Measurements from ENCODE around the gene SYNGR1. TPM values are rescaled to one million over a fixed set of nuclear protein-coding genes. Genes with fewer than 3 reads are reported as not detected.
A peak's percentile ranks its signal among the peaks of the same experiment; 100 is the strongest.

SYNGR1 gene
- total RNA-seq, 1 experiment from 2014 or later = 17.8 TPM

DNA sequence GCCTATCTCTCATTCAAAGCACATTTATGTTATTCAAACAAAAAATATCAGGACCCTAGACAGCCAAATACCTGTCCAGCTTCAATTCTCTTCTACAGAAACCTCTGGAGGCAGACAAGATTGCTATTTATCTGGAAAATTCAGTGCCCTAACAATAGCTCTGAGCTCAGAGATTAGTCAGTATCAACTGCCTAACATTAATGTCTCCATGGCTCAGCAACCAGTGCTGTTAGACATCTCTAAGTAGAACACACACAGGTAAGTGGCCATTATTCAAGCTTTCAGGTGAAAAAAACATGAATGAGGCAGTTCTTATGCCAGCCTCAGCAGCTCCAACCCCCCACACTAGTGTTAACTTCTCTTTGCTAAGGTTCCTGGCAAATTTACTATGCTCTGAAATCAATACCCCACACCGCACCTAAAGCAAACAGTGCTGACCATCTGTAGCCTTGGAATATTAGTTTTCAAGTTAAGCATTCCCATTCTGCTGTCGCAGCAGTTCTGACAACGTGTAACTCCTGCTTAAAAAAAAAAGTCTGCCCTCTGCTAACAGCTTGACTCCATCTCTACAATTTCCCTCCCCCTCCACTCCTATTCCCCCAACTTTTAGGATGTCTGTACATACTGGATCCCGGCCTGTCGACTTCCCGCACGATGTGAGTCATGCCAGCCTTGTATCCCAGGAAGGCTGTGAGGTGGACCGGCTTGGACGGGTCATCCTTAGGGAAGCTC, 31.9 kb upstream of the SYNGR1 start:
- no peak for ATAC-seq
- H3K9me3 ChIP-seq (ENCODE audit: control insufficient read depth, insufficient read depth, low read depth, low read length) = no peaks in the 10 kb centered on the region
- peak overlapping the region; percentile 98 for H3K27ac ChIP-seq (ENCODE audit: low read length)
- intact Hi-C loops (cut with micrococcal nuclease; ENCODE audit: unreplicated experiment) = no loop called here
- no peak for TF ChIP-seq SIN3A (IDR thresholded peaks at IDR 0.05; ENCODE audit: borderline replicate concordance, insufficient read depth, low read depth, low read length)
- no peak for TF ChIP-seq REST (IDR thresholded peaks at IDR 0.05; ENCODE audit: insufficient read depth in 1 of 2, low read depth in 2 of 2, low read length in 1 of 2)
- TF ChIP-seq POLR2AphosphoS5 (IDR thresholded peaks at IDR 0.05; ENCODE audit: low read depth, low read length) = no peak
- no peak for TF ChIP-seq CTCF (IDR thresholded peaks at IDR 0.05)
- TF ChIP-seq TCF7L2 (IDR thresholded peaks at IDR 0.05; ENCODE audit: low read depth, low read length) = no peak
- no peak for DNase-seq (ENCODE audit: low read depth, low spot score)
- no TSS peak for BruUV-seq (replicated peaks)
- H3K4me3 ChIP-seq (ENCODE audit: low read depth in 2 of 2, low read length in 2 of 2) = peak overlapping the region; percentile 91 to 96
- peaks cover 20% of the 10 kb centered on the region for H3K36me3 ChIP-seq (ENCODE audit: control insufficient read depth, insufficient read depth, low read length)
- in situ Hi-C loops (cut with HindIII; ENCODE audit: low pct_unique_long_range_greater_than_20kb, low sequenced_read_pairs) = no loop called here
- H3K27me3 ChIP-seq (ENCODE audit: control insufficient read depth, insufficient read depth, low read length) = no peaks in the 10 kb centered on the region
- ChIA-PET POLR2A (interaction anchor here (0.7 to 1.2 kb wide), 3 partner anchors 55 to 208 kb away, joined by 3 to 5 read pairs (median 3); partner anchors contain the start of gene PDGFB), CTCF (interaction anchor here (0.7 kb wide), 1 partner anchor 15 kb away, joined by 3 read pairs; no protein-coding TSS in a partner anchor)
- peaks cover 29% of the 10 kb centered on the region for H3K4me1 ChIP-seq (ENCODE audit: control insufficient read depth, insufficient read depth, low read length)

DNA sequence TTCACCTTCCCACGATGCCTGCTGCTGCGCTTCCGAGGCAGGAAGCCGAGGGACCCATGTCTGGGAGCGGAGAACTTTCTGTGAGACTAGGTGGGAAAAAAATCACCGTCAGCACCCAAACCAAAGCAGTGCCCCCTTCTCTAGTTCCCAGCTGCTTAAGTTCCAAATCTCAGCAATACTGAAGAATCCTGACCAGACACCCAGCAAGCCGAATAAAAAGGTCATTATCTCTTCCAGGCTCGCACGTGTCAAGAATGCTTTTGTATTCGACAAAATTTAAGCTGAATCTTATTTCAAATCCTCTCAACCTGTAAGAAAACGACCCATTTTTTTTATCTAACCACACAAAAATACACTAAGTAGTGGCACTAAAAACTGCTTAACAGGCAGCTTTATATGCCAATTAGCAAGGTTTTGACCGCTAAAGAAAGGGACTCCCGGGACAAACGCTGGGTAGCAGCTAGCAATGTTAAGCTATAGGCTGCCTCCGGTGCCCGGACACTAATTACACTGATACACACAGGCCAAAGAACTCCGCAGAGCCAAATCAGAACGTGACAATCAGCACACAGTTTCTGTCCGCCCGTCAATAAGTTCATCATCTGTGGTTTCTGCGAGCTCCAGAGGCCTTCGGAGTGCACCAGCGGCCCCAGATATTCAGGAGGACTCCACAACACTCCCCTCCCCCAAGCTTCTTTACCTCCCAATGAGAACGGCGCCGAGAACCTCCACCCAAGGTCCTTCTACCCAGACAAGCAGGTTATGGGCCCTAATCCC, 31.1 kb upstream of the SYNGR1 start:
- no peak for DNase-seq (ENCODE audit: low read depth, low spot score)
- Histone ChIP-seq H3K27ac (ENCODE audit: low read length) (peak overlapping the region; percentile 98), H3K27me3 (ENCODE audit: control insufficient read depth, insufficient read depth, low read length) (no peaks in the 10 kb centered on the region), H3K9me3 (ENCODE audit: control insufficient read depth, insufficient read depth, low read depth, low read length) (no peaks in the 10 kb centered on the region), H3K4me1 (ENCODE audit: control insufficient read depth, insufficient read depth, low read length) (peaks cover 21% of the 10 kb centered on the region), H3K36me3 (ENCODE audit: control insufficient read depth, insufficient read depth, low read length) (peaks cover 20% of the 10 kb centered on the region), H3K4me3 (ENCODE audit: low read depth in 2 of 2, low read length in 2 of 2) (peak overlapping the region; percentile 91 to 96)
- peak; percentile 7 for ATAC-seq
- ChIA-PET POLR2A (interaction anchor here (0.7 to 1.7 kb wide), 3 partner anchors 25 to 73 kb away, joined by 3 to 6 read pairs (median 5); partner anchors contain the start of gene PDGFB), CTCF (interaction anchor here (0.7 kb wide), 1 partner anchor 15 kb away, joined by 3 read pairs; no protein-coding TSS in a partner anchor)
- in situ Hi-C loops (cut with HindIII; ENCODE audit: low pct_unique_long_range_greater_than_20kb, low sequenced_read_pairs) (no loop called here), intact Hi-C loops (cut with micrococcal nuclease; ENCODE audit: unreplicated experiment) (no loop called here)
- no peak for TF ChIP-seq TCF7L2 (IDR thresholded peaks at IDR 0.05; ENCODE audit: low read depth, low read length)
- TF ChIP-seq REST (IDR thresholded peaks at IDR 0.05; ENCODE audit: insufficient read depth in 1 of 2, low read depth in 2 of 2, low read length in 1 of 2) = no peak
- TF ChIP-seq POLR2AphosphoS5 (IDR thresholded peaks at IDR 0.05; ENCODE audit: low read depth, low read length) = no peak
- no peak for TF ChIP-seq SIN3A (IDR thresholded peaks at IDR 0.05; ENCODE audit: borderline replicate concordance, insufficient read depth, low read depth, low read length)
- no peak for TF ChIP-seq CTCF (IDR thresholded peaks at IDR 0.05)
- TSS peak; percentile 88 for BruUV-seq (replicated peaks)
